Stimulated activated naive CD8-positive, alpha-beta T cell treated with anti-CD3 and anti-CD28 coated beads, Interleukin-15, Interleukin-2, amounts not matched to agents 100 U/mL and 50 U/mL, for 24 hours (primary cell): ENCODE results near the gene UQCC2.

ENCODE experiments used
- ATAC-seq: fragments of 150-1000 bp; cut with Tn5 transposase; one replicate; pipeline ENCODE4 v1.10.0; 2021
- DNase-seq: peaks from one replicate; pipeline ENCODE4 v3.0.0; 2021

UQCC2 gene

GRCh38 chr6:33744001-33744848, 32.7 kb upstream of the UQCC2 start:
- DNase-seq = peak; percentile 79
- ATAC-seq = peak; percentile 65

GRCh38 chr6:33742837-33743236, 31.3 kb upstream of the UQCC2 start:
- ATAC-seq (no peak), DNase-seq (no peak)

GRCh38 chr6:33742092-33742491, 30.6 kb upstream of the UQCC2 start:
- ATAC-seq = no peak
- DNase-seq = no peak

DNA sequence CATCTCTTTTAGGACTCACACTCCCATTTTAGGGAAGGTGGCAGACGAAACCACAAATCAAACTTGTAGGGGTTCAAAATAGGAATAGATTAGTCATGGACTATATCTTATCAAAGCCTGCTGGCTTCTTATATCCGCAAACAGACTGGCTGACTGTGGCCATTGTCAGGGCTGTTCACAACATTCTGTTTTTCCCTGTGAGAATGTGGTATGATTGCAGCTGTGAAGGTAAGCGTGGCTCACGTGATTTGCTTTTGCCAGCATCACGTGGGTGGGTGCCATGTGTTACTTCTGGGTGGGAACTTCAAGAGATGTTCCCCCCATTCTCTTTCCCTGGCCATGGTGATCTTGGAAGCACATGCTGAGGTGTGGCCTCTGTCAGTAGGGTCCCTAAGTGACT, 29.3 kb upstream of the UQCC2 start:
- ATAC-seq (no peak), DNase-seq (no peak)

- ATAC-seq (no peak), DNase-seq (no peak)
Measured at GRCh38 chr6:33740204-33740608, 28.7 kb upstream of the UQCC2 start.

GRCh38 chr6:33739571-33739970, 28.1 kb upstream of the UQCC2 start:
- DNase-seq (no peak), ATAC-seq (no peak)

- no peak for DNase-seq
- no peak for ATAC-seq
Measured at GRCh38 chr6:33738879-33739278, 27.4 kb upstream of the UQCC2 start.

- no peak for DNase-seq
- no peak for ATAC-seq
Measured at GRCh38 chr6:33738153-33738552, 26.7 kb upstream of the UQCC2 start.

- DNase-seq (no peak), ATAC-seq (no peak)
Measured at GRCh38 chr6:33737267-33738026, 25.9 kb upstream of the UQCC2 start.

DNA sequence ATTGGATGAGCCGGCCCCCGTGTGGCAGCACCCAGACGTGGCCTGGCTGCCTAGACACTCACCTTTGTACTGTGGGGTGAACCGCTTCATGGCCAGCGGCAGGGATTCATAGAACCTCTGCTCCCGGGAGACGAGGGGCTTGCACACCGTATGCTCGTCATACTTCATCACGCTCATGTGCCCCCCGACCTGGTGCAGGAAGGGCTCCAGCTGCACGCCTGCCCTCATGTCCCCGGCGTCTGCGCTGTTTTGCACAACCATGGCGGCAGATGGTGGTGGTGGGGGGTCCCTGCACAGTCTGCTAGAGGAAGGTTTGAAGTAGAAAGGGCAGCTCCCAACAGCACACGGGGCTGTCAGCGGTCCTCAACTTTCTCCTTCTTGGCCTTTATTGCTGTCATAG, 23.7 kb upstream of the UQCC2 start:
- ATAC-seq = no peak

DNA sequence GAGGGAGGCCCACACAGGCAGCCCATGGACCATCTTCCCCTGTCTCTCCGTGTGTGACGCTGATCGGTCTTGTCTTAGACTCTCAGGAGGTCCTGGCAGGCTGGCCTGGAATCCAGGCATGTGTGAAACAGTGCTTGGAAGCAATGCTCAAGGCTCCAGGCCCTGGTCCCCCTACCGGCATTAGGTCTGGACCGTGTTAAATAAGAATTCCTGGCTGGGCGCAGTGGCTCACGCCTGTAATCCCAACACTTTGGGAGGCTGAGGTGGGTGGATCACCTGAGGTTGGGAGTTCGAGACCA, 22.2 kb upstream of the UQCC2 start:
- ATAC-seq (no peak), DNase-seq (no peak)

More for the DNA sequence above, 23.7 kb upstream of the UQCC2 start:
- DNase-seq = no peak

GRCh38 chr6:33732817-33733708, 21.6 kb upstream of the UQCC2 start:
- ATAC-seq = no peak
- DNase-seq = no peak

DNA sequence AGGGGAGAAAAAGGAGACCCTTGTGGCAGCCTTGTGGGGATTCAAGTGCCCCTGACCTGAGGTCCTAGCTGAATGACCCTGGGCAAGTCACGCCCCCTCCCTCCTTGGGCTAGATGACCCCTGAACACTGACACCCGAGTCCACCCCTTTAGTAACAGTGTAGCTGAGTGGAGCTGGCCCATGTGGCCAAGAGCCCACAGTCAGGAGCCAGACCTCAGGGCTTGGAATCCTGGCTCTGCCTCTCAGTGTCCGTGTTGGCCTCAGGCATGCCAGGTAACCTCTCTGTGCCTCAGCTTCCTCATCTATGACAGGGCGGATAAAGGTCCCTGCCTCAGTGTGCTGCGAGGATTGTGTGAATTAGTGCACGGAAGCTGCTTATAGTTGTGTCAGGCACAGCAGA, 20.9 kb upstream of the UQCC2 start:
- DNase-seq (no peak), ATAC-seq (no peak)

DNA sequence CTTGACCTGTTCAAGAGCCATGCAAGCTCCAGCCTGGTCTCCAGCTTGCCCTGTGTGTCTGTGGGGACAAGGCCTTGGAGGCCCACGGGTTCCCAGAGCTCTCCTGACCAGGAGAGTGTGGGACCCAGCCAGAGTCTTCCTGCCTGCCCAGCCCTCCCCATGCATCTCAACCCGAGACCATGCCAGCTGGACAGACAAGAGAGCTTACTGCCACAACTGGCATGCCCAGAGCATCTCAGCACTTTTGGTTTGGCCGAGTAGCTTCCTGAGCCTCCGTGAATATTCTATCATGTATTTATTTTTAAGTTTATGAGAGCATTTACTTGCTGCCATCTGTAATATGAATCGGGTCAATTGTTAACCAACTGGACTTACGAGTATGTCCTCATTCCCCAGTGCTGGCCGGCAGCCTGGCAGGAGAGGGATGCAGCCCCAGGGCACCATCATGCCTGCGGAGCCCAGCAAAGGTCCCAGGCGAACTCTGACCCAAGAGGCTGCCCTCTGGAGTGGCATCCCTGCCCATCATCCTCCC, 20.3 kb upstream of the UQCC2 start:
- ATAC-seq (no peak), DNase-seq (no peak)

GRCh38 chr6:33731035-33731434, 19.5 kb upstream of the UQCC2 start:
- DNase-seq = no peak
- no peak for ATAC-seq

DNA sequence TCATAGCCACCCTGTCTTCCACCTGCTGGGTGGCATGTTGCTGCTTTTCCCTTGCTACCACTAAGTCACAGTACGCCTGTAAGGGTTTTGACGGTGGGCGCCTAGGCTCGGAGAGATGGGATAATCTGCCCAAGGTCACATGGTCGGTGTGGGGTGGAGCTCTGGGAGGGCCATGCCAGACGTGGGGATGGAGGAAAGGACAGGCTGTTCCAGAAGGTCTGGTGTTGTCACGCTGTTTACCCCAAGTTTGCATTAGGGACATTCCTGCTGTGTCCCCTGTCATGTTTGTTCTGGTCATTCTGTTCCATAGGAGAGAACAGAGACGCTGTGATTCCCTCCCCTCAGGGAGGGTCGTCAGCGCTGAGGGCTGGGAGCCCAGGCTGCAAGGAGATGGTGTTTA, 19.1 kb upstream of the UQCC2 start:
- DNase-seq = no peak
- no peak for ATAC-seq

DNA sequence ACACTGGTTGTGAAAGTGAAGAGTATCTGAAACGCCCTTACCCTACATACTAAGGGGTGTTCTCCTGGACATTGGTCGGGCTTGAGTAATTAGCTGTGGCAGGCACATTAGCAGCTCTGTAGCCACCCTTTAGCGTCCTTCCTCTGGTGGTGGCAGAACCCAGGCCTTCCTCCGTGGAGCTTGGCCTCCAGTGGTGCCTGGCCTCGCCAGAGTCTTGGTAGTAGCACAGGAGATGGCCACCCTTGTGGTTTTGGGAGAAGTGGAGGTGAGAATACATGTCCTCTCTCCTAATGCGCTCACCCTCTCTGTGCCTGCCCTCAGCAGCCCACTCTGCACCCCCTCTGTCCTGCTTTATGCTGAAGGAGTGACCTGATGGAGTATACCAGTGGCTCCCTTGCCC, 17.6 kb upstream of the UQCC2 start:
- DNase-seq (no peak), ATAC-seq (no peak)

GRCh38 chr6:33728438-33728837, 16.9 kb upstream of the UQCC2 start:
- no peak for DNase-seq
- no peak for ATAC-seq

DNA sequence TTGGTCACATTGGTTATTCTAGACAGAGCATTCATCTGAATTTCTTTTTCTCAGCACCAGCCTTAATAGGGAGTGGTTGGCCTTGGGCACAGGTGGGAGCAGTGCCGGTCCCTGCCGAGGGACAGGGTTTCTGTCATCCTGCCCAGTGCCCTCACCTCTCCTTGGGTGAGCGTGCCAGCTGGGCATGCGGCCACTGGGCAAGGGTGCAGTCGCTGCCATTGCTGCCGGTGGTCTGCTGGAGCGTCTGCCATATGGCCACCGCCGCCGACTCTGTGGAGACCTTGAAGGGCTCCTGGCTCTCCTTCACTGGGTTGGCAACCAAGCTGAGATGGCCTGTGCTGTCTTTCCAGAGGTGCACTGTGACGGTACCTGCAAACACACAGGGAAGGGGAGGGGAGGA, 16.4 kb upstream of the UQCC2 start:
- ATAC-seq (no peak), DNase-seq (no peak)

DNA sequence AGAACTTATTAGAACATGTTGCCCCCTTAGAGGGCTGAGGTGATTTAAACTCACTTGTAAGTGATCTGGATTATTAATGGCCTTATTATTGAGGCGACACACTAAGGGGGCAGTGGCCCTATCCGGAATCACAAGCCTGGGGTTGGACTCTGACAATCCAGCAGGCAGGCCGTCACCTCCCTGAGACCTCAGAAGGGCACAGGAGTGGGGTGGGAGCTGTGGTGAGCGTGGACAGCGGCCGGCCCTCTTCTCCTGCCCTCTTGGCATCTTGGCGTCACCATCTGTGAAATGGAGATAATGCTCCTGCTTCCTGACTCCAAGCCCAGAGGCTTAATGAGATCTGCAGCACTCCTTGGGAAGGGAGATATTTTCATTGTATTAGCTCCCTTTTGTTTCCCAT, 15.6 kb upstream of the UQCC2 start:
- ATAC-seq (no peak), DNase-seq (no peak)

GRCh38 chr6:33726696-33727095, 15.2 kb upstream of the UQCC2 start:
- DNase-seq (no peak), ATAC-seq (no peak)

- no peak for ATAC-seq
- DNase-seq = no peak
Measured at GRCh38 chr6:33725891-33726673, 14.6 kb upstream of the UQCC2 start.
